IMR-90 (cell line): ENCODE results near the gene C15orf39. TPM values are rescaled to one million over a fixed set of nuclear protein-coding genes. Genes with fewer than 3 reads are reported as not detected.

ENCODE experiments used
- ATAC-seq: fragments of 200-7000 bp; cut with Tn5 transposase; 2 replicates; pipeline ENCODE4 v1.9.1; 2020; ENCODE audit warnings: low read depth, mild to moderate bottlenecking, moderate library complexity
- BruUV-seq: library from RNA; stranded (reverse); fragments of 400-500 nt; replicated peaks from 2 replicates; lab custom pipeline; 2021; lab: Mats Ljungman, UMichigan
- CTCF ChIA-PET: fragments of 300-600 bp; formaldehyde crosslinking; extraction: SDS; loops from one replicate; lab custom pipeline; 2021; ENCODE audit warnings: antibody characterized with exemption; lab: Yijun Ruan, JAX
- POLR2A ChIA-PET: fragments of 300-600 bp; sonication (Branson Sonifier 250); formaldehyde crosslinking; loops from one replicate; lab custom pipeline; 2022; ENCODE audit warnings: antibody characterized with exemption; ENCODE audit not compliant: unreplicated experiment; lab: Charles Lee
- DNase-seq: peaks from one replicate; pipeline ENCODE4 v3.0.0; 2013
- H2AFZ ChIP-seq: replicated peaks from 2 replicates; pipeline ENCODE3; 2013; ENCODE audit warnings: low read length, mild to moderate bottlenecking; ENCODE audit not compliant: poor library complexity
- H2AK5ac ChIP-seq: 2 replicates; pipeline ENCODE4 v1.6.1; 2013; ENCODE audit warnings: low read depth, low read length, inconsistent platforms
- H2AK9ac ChIP-seq: replicated peaks from 2 replicates; pipeline ENCODE3; 2013; ENCODE audit warnings: mild to moderate bottlenecking, low read depth, low read length, moderate library complexity; ENCODE audit not compliant: poor library complexity
- H2BK120ac ChIP-seq: 2 replicates; pipeline ENCODE4 v1.6.1; 2013; ENCODE audit warnings: low read depth, low read length, inconsistent platforms
- H2BK15ac ChIP-seq: 3 replicates; pipeline ENCODE4 v1.6.1; 2013; ENCODE audit warnings: low read depth, low read length, inconsistent platforms
- H2BK20ac ChIP-seq: 2 replicates; pipeline ENCODE4 v1.6.1; 2013; ENCODE audit warnings: low read depth, mild to moderate bottlenecking, inconsistent platforms, low read length, moderate library complexity
- H2BK5ac ChIP-seq: 2 replicates; pipeline ENCODE4 v1.6.1; 2013; ENCODE audit warnings: mild to moderate bottlenecking, low read depth, low read length, inconsistent platforms; ENCODE audit not compliant: poor library complexity, severe bottlenecking
- H3K14ac ChIP-seq: replicated peaks from 2 replicates; pipeline ENCODE4 v1.6.1; 2013; ENCODE audit warnings: low read depth, low read length, inconsistent platforms
- H3K18ac ChIP-seq: 2 replicates; pipeline ENCODE4 v1.6.1; 2013; ENCODE audit warnings: low read depth, low read length, control low read depth
- H3K23ac ChIP-seq: 2 replicates; pipeline ENCODE4 v1.6.1; 2013; ENCODE audit warnings: low read depth, low read length, inconsistent platforms
- H3K27ac ChIP-seq: 2 replicates; pipeline ENCODE4 v1.5.1; 2013; ENCODE audit warnings: mild to moderate bottlenecking, control low read depth, low read length; ENCODE audit not compliant: insufficient read depth
- H3K27me3 ChIP-seq: 2 replicates; pipeline ENCODE4 v1.6.1; 2013; ENCODE audit warnings: low read length; ENCODE audit not compliant: control insufficient read depth, insufficient read depth
- H3K36me3 ChIP-seq: 2 replicates; pipeline ENCODE4 v1.6.1; 2013; ENCODE audit warnings: low read length, mixed read lengths; ENCODE audit not compliant: control insufficient read depth, insufficient read depth
- H3K4ac ChIP-seq: 2 replicates; pipeline ENCODE4 v1.6.1; 2013; ENCODE audit warnings: low read depth, low read length, inconsistent platforms
- H3K4me1 ChIP-seq: 2 replicates; pipeline ENCODE4 v1.6.1; 2013; ENCODE audit warnings: low read length, mixed read lengths; ENCODE audit not compliant: control insufficient read depth, insufficient read depth
- H3K4me2 ChIP-seq: 2 replicates; pipeline ENCODE4 v1.6.1; 2013; ENCODE audit warnings: low read depth, mild to moderate bottlenecking, control low read depth, low read length, moderate library complexity
- H3K4me3 ChIP-seq: 2 replicates; pipeline ENCODE4 v1.5.1; 2013; ENCODE audit warnings: low read depth, mild to moderate bottlenecking, control low read depth, low read length, moderate library complexity; ENCODE audit not compliant: insufficient read depth
- H3K56ac ChIP-seq: 2 replicates; pipeline ENCODE4 v1.6.1; 2013; ENCODE audit warnings: low read length, inconsistent platforms; ENCODE audit not compliant: insufficient read depth; ENCODE audit errors: extremely low read depth
- H3K79me1 ChIP-seq, 2 experiments: 2 replicates each; pipeline ENCODE4 v1.6.1; 2013; ENCODE audit warnings: low read length in 2 of 2, inconsistent platforms in 1 of 2, low read depth in 1 of 2
- H3K9ac ChIP-seq: 2 replicates; pipeline ENCODE4 v1.6.1; 2013; ENCODE audit warnings: low read depth, low read length, control low read depth
- H3K9me1 ChIP-seq: 2 replicates; pipeline ENCODE4 v1.6.1; 2013; ENCODE audit warnings: low read length, inconsistent platforms; ENCODE audit not compliant: insufficient read depth
- H3K9me3 ChIP-seq: 2 replicates; pipeline ENCODE4 v1.6.1; 2013; ENCODE audit warnings: low read length; ENCODE audit not compliant: control insufficient read depth, insufficient read depth
- H4K20me1 ChIP-seq: 2 replicates; pipeline ENCODE4 v1.6.1; 2013; ENCODE audit warnings: low read length, inconsistent platforms; ENCODE audit not compliant: insufficient read depth
- H4K5ac ChIP-seq: 2 replicates; pipeline ENCODE4 v1.6.1; 2013; ENCODE audit warnings: mild to moderate bottlenecking, low read depth, low read length, control low read depth
- H4K8ac ChIP-seq, 2 experiments: 2 replicates each; pipeline ENCODE4 v1.6.1; 2013; ENCODE audit warnings: low read depth in 2 of 2, low read length in 2 of 2, control low read depth in 1 of 2, inconsistent platforms in 1 of 2
- H4K91ac ChIP-seq: 2 replicates; pipeline ENCODE4 v1.6.1; 2013; ENCODE audit warnings: low read depth, low read length, inconsistent platforms; ENCODE audit not compliant: insufficient read depth
- BHLHE40 ChIP-seq: fragments of 150-350 bp; IDR thresholded peaks from 2 replicates; pipeline ENCODE4 v1.6.1; 2016; ENCODE audit warnings: mild to moderate bottlenecking, low read depth, low read length
- CEBPB ChIP-seq: IDR thresholded peaks from 2 replicates; pipeline ENCODE4 v1.6.1; 2012; ENCODE audit warnings: low read depth, low read length, improper control_type of control experiment
- MAZ ChIP-seq: IDR thresholded peaks from 2 replicates; pipeline ENCODE4 v1.6.1; 2012; ENCODE audit warnings: low read depth, mild to moderate bottlenecking, low read length, improper control_type of control experiment, moderate library complexity, borderline replicate concordance
- NFE2L2 ChIP-seq: fragments of 150-350 bp; IDR thresholded peaks from 2 replicates; pipeline ENCODE4 v1.6.1; 2016; ENCODE audit warnings: low read depth, mild to moderate bottlenecking, low read length
- WGBS, 2 experiments: methylation state at CpG; one replicate each; pipeline versions ENCODE4 v1.1.5 to v1.1.7; 2013; ENCODE audit warnings: missing lambda C conversion rate in 2 of 2; ENCODE audit not compliant: insufficient read length in 1 of 2; ENCODE audit errors: extremely low coverage in 2 of 2; 5-methylcytosine and 5-hydroxymethylcytosine counted together
- dilution Hi-C: fragments of 300-500 bp; cut with HindIII; formaldehyde crosslinking; loops from one replicate; pipeline ENCODE4 v1.14.3; 2018; ENCODE audit warnings: low sequenced_read_pairs; ENCODE audit not compliant: unreplicated experiment
- in situ Hi-C: fragments of 300-500 bp; cut with MboI; formaldehyde crosslinking; loops from 3 replicates; pipeline ENCODE4 v1.14.3; 2019; ENCODE audit warnings: low sequenced_read_pairs, inconsistent platforms, mixed read lengths
- intact Hi-C: fragments of 100-400 bp; cut with micrococcal nuclease; formaldehyde crosslinking; loops from 2 replicates; pipeline ENCODE4 v1.10.0; 2022
- polyA plus RNA-seq, 3 experiments: library from polyadenylated mRNA; depleted of rRNA; stranded (reverse); fragments of >200 nt; gene quantifications; 2 replicates each; pipeline ENCODE4 v1.2.3, GENCODE V29; 2012; ENCODE audit warnings: low replicate concordance in 1 of 3
- total RNA-seq: library from RNA; depleted of rRNA; stranded (reverse); fragments of >200 nt; gene quantifications from 2 replicates; pipeline ENCODE4 v1.2.3, GENCODE V29; 2012
- TF ChIP-seq, protein P1 (sequence below): fragments of 150-350 bp; IDR thresholded peaks from 2 replicates; pipeline ENCODE4 v1.6.1; 2017; ENCODE audit warnings: mild to moderate bottlenecking, antibody characterized with exemption, low read length, low read depth

C15orf39 gene
- total and polyA plus RNA-seq, 2 of the 4 experiments (the other 2 are of a cell fraction): 1.3 to 5.7 TPM

DNA sequence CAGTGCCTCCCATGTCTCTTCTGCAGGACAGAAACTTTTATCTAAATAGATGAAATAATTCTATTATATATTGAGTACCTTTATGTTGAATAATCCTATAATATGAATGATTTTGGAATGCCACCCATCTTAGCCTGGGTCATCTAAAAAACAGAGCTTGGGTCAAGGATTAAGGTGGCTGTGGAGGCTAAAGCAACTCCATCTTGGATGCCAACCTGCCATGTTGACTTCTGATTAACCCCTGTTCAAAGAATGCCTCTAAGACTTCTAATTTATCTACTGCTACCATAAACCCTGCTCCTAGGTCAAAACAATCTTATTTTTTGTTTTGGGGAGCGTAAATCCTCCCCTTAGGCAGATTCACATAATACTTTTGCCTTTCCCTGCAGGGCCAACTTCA lies 31.5 kb upstream of the C15orf39 start:
- DNase-seq (no peak), ATAC-seq (no peak)
- Histone ChIP-seq H3K9ac (no peak overlapping the region), H3K27me3 (no peaks in the 10 kb centered on the region), H2BK5ac (no peak overlapping the region), H4K20me1 (0 out of 2 replicates have a peak, but pooled peaks cover 3% of the 10 kb centered on the region), H3K4me2 (no peak overlapping the region), H3K14ac (no peak overlapping the region), H2BK120ac (no peak overlapping the region), H3K56ac (no peak overlapping the region), H3K4me1 (peaks cover 10% of the 10 kb centered on the region), H2AFZ (no peak overlapping the region), H4K8ac (no peak overlapping the region), H3K27ac (no peak overlapping the region), H3K18ac (no peak overlapping the region), H3K36me3 (no peaks in the 10 kb centered on the region), H3K79me1 (no peaks in the 10 kb centered on the region), H2BK15ac (no peak overlapping the region), H3K4ac (no peak overlapping the region), H2AK9ac (no peak overlapping the region), H4K91ac (no peak overlapping the region), H3K9me1 (peaks cover 6% of the 10 kb centered on the region), H3K9me3 (0 out of 2 replicates have a peak, but pooled peaks cover 2% of the 10 kb centered on the region), H2BK20ac (no peak overlapping the region), H2AK5ac (peak overlapping the region; percentile 77; the same call in 1 of the 2 replicates), H4K5ac (no peak overlapping the region), H3K23ac (no peak overlapping the region), H3K4me3 (no peak overlapping the region)
- TF ChIP-seq BHLHE40 (no peak), CEBPB (no peak), MAZ (no peak), NFE2L2 (no peak)
- TF ChIP-seq, protein P1, sequence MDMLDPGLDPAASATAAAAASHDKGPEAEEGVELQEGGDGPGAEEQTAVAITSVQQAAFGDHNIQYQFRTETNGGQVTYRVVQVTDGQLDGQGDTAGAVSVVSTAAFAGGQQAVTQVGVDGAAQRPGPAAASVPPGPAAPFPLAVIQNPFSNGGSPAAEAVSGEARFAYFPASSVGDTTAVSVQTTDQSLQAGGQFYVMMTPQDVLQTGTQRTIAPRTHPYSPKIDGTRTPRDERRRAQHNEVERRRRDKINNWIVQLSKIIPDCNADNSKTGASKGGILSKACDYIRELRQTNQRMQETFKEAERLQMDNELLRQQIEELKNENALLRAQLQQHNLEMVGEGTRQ: no peak
- CTCF ChIA-PET: no interaction called here
- in situ Hi-C loops (no loop called here), dilution Hi-C loops (no loop called here), intact Hi-C loops (no loop called here)
- BruUV-seq: no TSS peak
- WGBS, 2 experiments: no CpG with 5 or more reads among the region's 1 CpG
- POLR2A ChIA-PET: no interaction called here
